Measurements from ENCODE around the gene RAD18. TPM values are rescaled to one million over a fixed set of nuclear protein-coding genes. Genes with fewer than 3 reads are reported as not detected.

The RAD18 gene
- total and polyA plus RNA-seq, 12 donors = 2.0 to 11.4 (median 8.5) TPM

DNA sequence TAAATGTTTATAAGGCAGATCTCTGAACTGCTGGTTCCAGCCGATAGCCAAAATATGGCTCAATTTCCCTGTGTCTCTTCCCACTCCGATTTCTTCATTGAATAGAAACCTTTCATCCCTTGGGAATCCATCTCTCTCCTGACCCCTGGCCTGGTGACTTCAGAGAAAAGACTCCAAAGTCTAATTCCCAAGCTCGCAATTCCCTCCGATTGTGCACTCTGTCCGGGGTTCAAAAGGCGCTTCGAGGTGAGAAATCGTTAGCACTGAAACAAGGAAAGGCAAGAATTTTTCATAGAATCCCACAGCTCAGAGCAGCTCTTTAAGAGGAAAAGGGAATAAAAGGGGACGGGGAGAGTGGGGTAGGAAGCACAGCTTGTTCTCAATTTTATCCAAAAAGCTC, 18.4 kb upstream of the RAD18 start:
- no peak overlapping the region for H3K27ac ChIP-seq
- no peak overlapping the region for H3K4me3 ChIP-seq
- H3K27me3 ChIP-seq = no peaks in the 10 kb centered on the region
- 81 to 87% (median 83%) methylated on average over 9 of the region's 9 CpGs for WGBS, 4 donors
- H3K36me3 ChIP-seq (replicated peaks in 1 of 2) = no peaks in the 10 kb centered on the region
- H3K4me1 ChIP-seq (replicated peaks in 1 of 2) = no peaks in the 10 kb centered on the region
- DNase-seq = no peak
- H3K9me3 ChIP-seq (replicated peaks in 1 of 3) = no peaks in the 10 kb centered on the region
- intact Hi-C loops (cut with DNase I) = no loop called here
- TF ChIP-seq, protein P1, sequence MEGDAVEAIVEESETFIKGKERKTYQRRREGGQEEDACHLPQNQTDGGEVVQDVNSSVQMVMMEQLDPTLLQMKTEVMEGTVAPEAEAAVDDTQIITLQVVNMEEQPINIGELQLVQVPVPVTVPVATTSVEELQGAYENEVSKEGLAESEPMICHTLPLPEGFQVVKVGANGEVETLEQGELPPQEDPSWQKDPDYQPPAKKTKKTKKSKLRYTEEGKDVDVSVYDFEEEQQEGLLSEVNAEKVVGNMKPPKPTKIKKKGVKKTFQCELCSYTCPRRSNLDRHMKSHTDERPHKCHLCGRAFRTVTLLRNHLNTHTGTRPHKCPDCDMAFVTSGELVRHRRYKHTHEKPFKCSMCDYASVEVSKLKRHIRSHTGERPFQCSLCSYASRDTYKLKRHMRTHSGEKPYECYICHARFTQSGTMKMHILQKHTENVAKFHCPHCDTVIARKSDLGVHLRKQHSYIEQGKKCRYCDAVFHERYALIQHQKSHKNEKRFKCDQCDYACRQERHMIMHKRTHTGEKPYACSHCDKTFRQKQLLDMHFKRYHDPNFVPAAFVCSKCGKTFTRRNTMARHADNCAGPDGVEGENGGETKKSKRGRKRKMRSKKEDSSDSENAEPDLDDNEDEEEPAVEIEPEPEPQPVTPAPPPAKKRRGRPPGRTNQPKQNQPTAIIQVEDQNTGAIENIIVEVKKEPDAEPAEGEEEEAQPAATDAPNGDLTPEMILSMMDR (IDR thresholded peaks at IDR 0.05) = no peak
- no peak for TF ChIP-seq POLR2A (IDR thresholded peaks at IDR 0.05)

DNA sequence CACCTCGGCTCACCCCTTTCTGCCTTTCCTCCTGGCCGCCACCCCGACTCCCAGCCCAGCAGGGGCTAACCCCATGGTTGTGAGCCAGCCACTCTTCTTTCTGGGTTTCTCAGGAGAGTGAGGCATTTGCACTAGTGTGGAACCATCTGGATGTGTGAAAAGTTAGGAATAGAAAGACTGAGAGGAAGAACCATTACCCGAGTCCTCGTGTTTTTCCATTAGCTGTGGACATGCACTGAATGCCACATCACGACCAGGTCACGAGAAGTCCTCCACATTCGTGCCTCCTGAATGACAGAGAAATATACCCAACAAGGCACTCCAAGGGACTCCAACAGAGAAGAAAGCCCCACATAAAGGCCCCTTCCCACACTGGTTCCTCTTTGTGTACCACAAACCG, 18.0 kb upstream of the RAD18 start:
- H3K4me1 ChIP-seq (replicated peaks in 1 of 2) = no peaks in the 10 kb centered on the region
- intact Hi-C loops (cut with DNase I) = no loop called here

DNA sequence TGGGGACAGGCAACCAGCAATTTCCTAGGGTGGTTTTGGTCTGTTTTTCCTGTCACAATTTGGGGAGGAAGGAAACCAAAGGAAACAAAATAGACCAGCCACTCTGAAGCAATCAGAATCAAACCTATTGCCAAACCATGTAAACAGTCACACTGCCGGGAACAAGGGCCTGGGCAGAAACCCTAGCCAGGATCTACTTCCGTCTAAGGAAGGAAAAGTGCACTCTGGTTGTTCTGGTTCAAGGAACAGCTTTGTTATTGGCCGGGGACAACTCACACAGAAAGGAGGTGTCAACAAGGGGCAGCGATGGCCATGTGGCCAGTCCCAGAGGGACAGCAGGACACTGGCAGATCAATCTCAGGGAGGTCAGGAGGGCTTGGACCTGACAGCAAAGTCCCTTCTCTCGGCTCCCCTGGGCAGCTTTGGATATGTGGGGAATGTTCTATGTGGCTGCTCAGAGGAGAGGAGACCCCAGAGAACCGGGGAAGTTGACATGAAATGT, 17.5 kb upstream of the RAD18 start:
- TF ChIP-seq, protein P1 (IDR thresholded peaks at IDR 0.05) = no peak
- TF ChIP-seq POLR2A (IDR thresholded peaks at IDR 0.05) = no peak
- no peak overlapping the region for H3K27ac ChIP-seq
- H3K4me1 ChIP-seq (replicated peaks in 1 of 2) = no peaks in the 10 kb centered on the region
- H3K36me3 ChIP-seq (replicated peaks in 1 of 2) = no peaks in the 10 kb centered on the region
- DNase-seq = no peak
- H3K4me3 ChIP-seq = no peak overlapping the region
- WGBS, 4 donors = 52 to 71% (median 62%) methylated on average over 5 to 6 of the region's 6 CpGs
- H3K27me3 ChIP-seq = no peaks in the 10 kb centered on the region
- intact Hi-C loops (cut with DNase I) = no loop called here
- no peaks in the 10 kb centered on the region for H3K9me3 ChIP-seq (replicated peaks in 1 of 3)

More for the DNA sequence above, 18.0 kb upstream of the RAD18 start:
- 81 to 89% (median 86%) methylated on average over 8 to 9 of the region's 9 CpGs for WGBS, 4 donors
- Histone ChIP-seq H3K27ac (no peak overlapping the region), H3K27me3 (no peaks in the 10 kb centered on the region), H3K36me3 (replicated peaks in 1 of 2) (no peaks in the 10 kb centered on the region), H3K9me3 (replicated peaks in 1 of 3) (no peaks in the 10 kb centered on the region), H3K4me3 (no peak overlapping the region)
- no peak for DNase-seq
- no peak for TF ChIP-seq POLR2A (IDR thresholded peaks at IDR 0.05)
- TF ChIP-seq, protein P1 (IDR thresholded peaks at IDR 0.05) = no peak

DNA sequence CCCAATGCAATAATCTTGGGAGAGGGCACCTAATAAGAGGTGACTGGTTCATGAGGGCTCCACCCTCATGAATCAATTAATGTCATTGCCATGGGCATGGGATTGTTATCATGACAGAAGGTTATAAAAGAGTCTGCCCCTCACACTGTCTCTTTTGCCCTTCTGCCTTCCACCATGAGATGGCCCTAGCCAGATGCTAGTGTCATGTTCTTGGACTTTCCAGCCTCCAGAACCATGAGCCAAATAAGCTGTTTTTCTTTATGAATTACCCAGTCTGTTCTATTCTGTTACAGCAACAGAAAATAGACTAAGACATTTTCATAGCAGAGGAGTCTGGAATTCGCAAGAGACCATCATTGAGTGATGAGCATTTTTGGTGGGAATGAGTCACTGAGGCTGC, 16.0 kb upstream of the RAD18 start:
- Histone ChIP-seq H3K9me3 (replicated peaks in 1 of 3) (no peaks in the 10 kb centered on the region), H3K4me3 (no peak overlapping the region), H3K36me3 (replicated peaks in 1 of 2) (no peaks in the 10 kb centered on the region), H3K4me1 (replicated peaks in 1 of 2) (no peaks in the 10 kb centered on the region), H3K27ac (no peak overlapping the region), H3K27me3 (no peaks in the 10 kb centered on the region)
- intact Hi-C loops (cut with DNase I) = no loop called here
- WGBS, 4 donors = 90 to 100% (median 98%) methylated on average over 1 of the region's 1 CpG
- no peak for TF ChIP-seq POLR2A (IDR thresholded peaks at IDR 0.05)
- TF ChIP-seq, protein P1 (IDR thresholded peaks at IDR 0.05) = no peak
- no peak for DNase-seq
